ENCODE data around the gene CSNK1E. TPM values are rescaled to one million over a fixed set of nuclear protein-coding genes. Genes with fewer than 3 reads are reported as not detected.
"Not testable (repeated sequence)": the region's sequence is repeated elsewhere in the genome, so short reads cannot be mapped to it uniquely, and the experiment has no call there.

The CSNK1E gene
- total RNA-seq, result 100 to 1,000 TPM; 123 TPM

DNA sequence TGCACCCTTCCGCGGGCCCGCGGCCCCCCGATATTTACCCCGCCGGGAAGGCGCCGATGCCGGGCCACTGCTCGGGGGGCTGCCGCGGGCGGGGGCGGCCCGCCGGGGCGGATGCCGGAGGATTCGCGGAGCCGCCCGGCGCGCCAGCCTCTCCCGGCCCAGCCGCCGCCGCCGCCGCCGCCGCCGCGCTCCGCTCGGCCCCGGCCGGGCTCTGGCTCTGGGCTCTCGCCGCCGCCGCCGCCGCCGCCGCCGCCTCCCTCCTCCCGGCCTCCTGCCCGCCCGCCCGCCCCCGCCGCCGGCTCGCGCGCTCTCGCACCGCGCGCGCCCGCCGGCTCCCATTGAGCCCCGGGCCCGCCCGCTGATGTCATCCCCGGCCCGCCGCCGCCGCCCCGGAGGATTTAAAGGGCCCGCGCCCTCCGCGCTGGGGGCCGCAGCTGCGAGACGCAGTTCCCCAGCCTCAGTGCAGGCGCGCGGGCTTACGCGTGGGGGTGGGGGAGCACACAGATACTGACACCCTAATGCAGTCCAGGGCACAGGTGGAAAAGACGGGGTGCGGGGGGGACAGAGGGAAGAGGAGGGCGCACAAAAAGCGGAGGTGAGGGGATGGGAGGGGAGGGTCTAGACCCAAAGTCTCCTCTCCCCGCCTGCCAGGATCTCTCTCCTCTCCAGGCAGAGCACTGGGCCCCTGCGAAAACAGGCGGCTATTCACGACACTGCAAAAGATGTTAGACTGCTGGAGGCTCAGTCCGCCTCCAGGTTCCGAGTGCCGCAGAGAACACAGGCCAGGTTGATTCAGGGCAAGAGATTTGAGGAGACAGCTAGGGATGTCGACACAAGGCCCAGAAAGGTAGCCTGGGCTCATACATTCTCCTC lies at the start of gene CSNK1E:
CSNK1E (minus strand) TSS at position 312 of the 873 bp plus-strand sequence. CDS start 3,276 bp downstream, outside the sequence.
- H3K9me3 Mint-ChIP-seq, result no peaks in the 10 kb centered on the region
- CTCF ChIA-PET, result interaction anchor here (1.0 to 1.7 kb wide), 5 partner anchors 11 to 265 kb away, joined by 3 to 7 read pairs (median 3); no protein-coding TSS in a partner anchor

DNA sequence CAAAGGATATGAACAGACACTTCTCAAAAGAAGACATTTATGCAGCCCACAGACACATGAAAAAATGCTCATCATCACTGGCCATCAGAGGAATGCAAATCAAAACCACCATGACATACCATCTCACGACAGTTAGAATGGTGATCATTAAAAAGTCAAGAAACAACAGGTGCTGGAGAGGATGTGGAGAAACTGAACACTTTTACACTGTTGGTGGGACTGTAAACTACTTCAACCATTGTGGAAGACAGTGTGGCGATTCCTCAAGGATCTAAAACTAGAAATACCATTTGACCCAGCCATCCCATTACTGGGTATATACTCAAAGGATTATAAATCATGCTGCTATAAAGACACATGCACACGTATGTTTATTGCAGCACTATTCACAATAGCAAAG lies 48.6 kb upstream of the CSNK1E start:
- CTCF ChIA-PET; H3K36me3 Mint-ChIP-seq (ENCODE audit: low read depth): not testable (repeated sequence)

More for the DNA sequence above, at the start of gene CSNK1E:
- Mint-ChIP-seq H3K4me3 (peak within 1 kb of the TSS; percentile 92), H3K27ac (peak within 1 kb of the TSS; percentile 91), H3K27me3 (no peaks in the 10 kb centered on the region), H3K36me3 (ENCODE audit: low read depth) (peaks cover 19% of the 10 kb centered on the region), H3K4me1 (ENCODE audit: low read depth) (peaks cover 36% of the 10 kb centered on the region)
- peak; percentile 55 for ATAC-seq
- intact Hi-C loops (cut with micrococcal nuclease), result no loop called here
- POLR2A ChIA-PET, result interaction anchor here (1.2 to 1.9 kb wide), 2 partner anchors 12 to 27 kb away, joined by 3 to 6 read pairs; no protein-coding TSS in a partner anchor
- peak; percentile 77 for DNase-seq
- TF ChIP-seq, protein P1, sequence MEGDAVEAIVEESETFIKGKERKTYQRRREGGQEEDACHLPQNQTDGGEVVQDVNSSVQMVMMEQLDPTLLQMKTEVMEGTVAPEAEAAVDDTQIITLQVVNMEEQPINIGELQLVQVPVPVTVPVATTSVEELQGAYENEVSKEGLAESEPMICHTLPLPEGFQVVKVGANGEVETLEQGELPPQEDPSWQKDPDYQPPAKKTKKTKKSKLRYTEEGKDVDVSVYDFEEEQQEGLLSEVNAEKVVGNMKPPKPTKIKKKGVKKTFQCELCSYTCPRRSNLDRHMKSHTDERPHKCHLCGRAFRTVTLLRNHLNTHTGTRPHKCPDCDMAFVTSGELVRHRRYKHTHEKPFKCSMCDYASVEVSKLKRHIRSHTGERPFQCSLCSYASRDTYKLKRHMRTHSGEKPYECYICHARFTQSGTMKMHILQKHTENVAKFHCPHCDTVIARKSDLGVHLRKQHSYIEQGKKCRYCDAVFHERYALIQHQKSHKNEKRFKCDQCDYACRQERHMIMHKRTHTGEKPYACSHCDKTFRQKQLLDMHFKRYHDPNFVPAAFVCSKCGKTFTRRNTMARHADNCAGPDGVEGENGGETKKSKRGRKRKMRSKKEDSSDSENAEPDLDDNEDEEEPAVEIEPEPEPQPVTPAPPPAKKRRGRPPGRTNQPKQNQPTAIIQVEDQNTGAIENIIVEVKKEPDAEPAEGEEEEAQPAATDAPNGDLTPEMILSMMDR (IDR thresholded peaks at IDR 0.05), result no peak

DNA sequence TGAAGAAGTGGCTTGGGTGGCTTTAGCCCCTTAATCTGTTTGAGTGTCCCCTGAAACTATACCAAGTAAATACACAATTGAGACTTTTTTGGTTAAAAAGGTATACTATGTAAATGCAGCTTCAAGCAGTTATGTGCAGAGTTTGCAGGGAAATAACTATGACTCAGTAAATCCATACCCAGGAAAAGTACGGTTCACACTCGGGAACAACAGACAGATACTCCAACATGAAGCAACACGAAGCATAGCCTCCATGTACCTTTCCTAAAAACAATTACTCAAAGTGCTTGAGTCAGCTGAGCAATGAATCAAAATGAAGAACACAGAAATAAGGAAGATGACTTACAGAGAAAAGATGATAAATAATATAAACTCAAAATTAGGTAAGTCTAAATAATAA lies 47.9 kb upstream of the CSNK1E start:
- intact Hi-C loops (cut with micrococcal nuclease); POLR2A ChIA-PET; DNase-seq; H3K36me3 Mint-ChIP-seq (ENCODE audit: low read depth); H3K27ac Mint-ChIP-seq; CTCF ChIA-PET; H3K4me3 Mint-ChIP-seq; H3K9me3 Mint-ChIP-seq; ATAC-seq; H3K27me3 Mint-ChIP-seq; H3K4me1 Mint-ChIP-seq (ENCODE audit: low read depth): not testable (repeated sequence)

More for the DNA sequence above, 48.6 kb upstream of the CSNK1E start:
- DNase-seq; H3K4me1 Mint-ChIP-seq (ENCODE audit: low read depth); H3K27me3 Mint-ChIP-seq; ATAC-seq; H3K9me3 Mint-ChIP-seq; H3K27ac Mint-ChIP-seq; intact Hi-C loops (cut with micrococcal nuclease); POLR2A ChIA-PET; H3K4me3 Mint-ChIP-seq: not testable (repeated sequence)

DNA sequence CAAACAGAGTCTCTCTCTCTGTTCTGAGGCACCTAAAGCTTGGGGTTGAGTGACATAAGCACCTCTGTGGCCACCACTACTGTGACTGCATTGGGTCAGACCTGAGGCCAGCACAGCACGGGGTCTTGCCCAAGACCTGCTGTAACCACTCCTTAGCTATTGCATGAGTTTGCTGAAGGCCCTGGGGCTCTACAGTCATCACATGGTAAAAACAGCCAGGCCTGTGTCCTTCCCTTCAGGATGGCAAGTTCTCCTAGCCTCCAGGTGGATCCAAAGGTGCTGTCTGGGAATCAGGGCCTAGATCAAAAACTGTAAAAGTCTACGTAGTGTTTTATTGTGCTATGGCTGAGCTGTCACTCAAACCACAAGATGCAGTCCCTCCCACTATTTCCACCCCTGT lies 43.3 kb upstream of the CSNK1E start:
- H3K4me1 Mint-ChIP-seq (ENCODE audit: low read depth); H3K9me3 Mint-ChIP-seq; CTCF ChIA-PET; intact Hi-C loops (cut with micrococcal nuclease); H3K36me3 Mint-ChIP-seq (ENCODE audit: low read depth); DNase-seq; H3K27me3 Mint-ChIP-seq; ATAC-seq; H3K4me3 Mint-ChIP-seq; H3K27ac Mint-ChIP-seq; POLR2A ChIA-PET: not testable (repeated sequence)

DNA sequence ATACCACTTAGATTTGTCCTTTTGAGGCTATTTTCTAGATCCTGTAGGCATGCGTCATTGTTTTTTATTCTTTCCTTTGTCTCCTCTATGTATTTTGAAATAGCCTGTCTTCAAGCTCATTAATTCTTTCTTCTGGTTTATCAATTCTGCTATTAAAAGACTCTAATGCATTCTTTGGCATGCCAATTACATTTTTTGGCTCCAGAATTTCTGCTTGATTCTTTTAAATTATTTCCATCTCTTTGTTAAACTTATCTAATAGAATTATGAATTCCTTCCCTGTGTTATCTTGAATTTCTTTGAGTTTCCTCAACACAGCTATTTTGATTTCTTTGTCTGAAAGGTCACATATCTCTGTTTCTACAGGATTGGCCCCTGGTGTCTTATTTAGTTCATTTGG lies 42.6 kb upstream of the CSNK1E start:
- H3K4me3 Mint-ChIP-seq; H3K9me3 Mint-ChIP-seq; H3K36me3 Mint-ChIP-seq (ENCODE audit: low read depth); H3K4me1 Mint-ChIP-seq (ENCODE audit: low read depth); DNase-seq; POLR2A ChIA-PET; CTCF ChIA-PET; ATAC-seq; H3K27me3 Mint-ChIP-seq; H3K27ac Mint-ChIP-seq: not testable (repeated sequence)
- intact Hi-C loops (cut with micrococcal nuclease), result loop anchor here (10.0 kb wide), 2 partner anchors 65 to 305 kb away; partner anchors contain the start of gene PICK1

DNA sequence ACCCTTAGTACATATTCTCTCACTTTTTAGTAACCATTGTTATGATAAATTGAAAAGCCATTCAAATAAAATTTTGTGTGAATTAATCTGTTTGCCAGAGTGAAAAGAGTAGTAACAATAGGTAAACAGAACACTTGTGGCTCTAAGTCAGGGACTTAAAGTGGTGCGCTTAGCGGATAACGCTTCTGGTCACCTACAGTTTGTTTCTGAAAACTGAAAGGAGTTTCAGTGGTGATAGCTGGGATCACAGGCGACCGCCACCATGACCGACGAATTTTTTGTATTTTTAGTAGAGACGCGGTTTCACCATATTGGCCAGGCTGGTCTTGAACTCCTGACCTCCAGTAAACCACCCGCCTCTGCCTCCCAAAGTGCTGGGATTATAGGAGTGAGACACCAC lies 40.7 kb upstream of the CSNK1E start:
- CTCF ChIA-PET; H3K27me3 Mint-ChIP-seq; ATAC-seq; H3K4me1 Mint-ChIP-seq (ENCODE audit: low read depth); POLR2A ChIA-PET; H3K4me3 Mint-ChIP-seq; H3K27ac Mint-ChIP-seq; DNase-seq; H3K9me3 Mint-ChIP-seq; H3K36me3 Mint-ChIP-seq (ENCODE audit: low read depth): not testable (repeated sequence)
- intact Hi-C loops (cut with micrococcal nuclease), result loop anchor here (10.0 kb wide), 2 partner anchors 63 to 303 kb away; partner anchors contain the start of gene PICK1

DNA sequence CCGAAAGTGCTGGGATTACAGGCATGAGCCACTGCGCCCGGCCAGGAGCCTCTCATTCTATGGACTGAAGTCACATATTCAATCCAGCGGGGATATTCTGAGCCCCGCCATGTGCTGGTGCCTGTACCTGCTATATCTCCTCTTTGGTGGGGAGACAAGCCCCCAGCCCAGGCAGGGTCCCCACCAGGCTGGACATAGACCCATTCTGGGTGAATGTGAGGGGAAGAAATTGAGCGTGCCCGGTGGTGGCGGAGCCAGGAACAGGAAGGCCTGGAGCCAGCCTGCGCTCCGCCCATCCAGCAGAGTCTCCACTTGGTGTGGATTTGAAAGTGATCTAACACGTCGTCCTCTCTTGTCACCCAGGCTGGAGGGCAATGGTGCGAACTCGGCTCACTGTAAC lies 38.0 kb upstream of the CSNK1E start:
- H3K27me3 Mint-ChIP-seq, result no peaks in the 10 kb centered on the region
- CTCF ChIA-PET, result interaction anchor here (3.0 kb wide), 1 partner anchor 303 kb away, joined by 9 read pairs; no protein-coding TSS in a partner anchor

More for the DNA sequence above, 38.0 kb upstream of the CSNK1E start:
- intact Hi-C loops (cut with micrococcal nuclease), result loop anchor here (10.0 kb wide), 2 partner anchors 60 to 300 kb away; partner anchors contain the start of gene PICK1
- TF ChIP-seq, protein P1 (IDR thresholded peaks at IDR 0.05), result no peak
- Mint-ChIP-seq H3K4me3 (no peak overlapping the region), H3K27ac (no peak overlapping the region), H3K4me1 (ENCODE audit: low read depth) (no peaks in the 10 kb centered on the region), H3K36me3 (ENCODE audit: low read depth) (no peaks in the 10 kb centered on the region), H3K9me3 (no peaks in the 10 kb centered on the region)
- POLR2A ChIA-PET, result no interaction called here
- DNase-seq, result no peak
- ATAC-seq, result no peak
